Retinal pigment epithelial cell (primary cell): Measurements from ENCODE around the gene ZNF823.
A peak's percentile ranks its signal among the peaks of the same experiment; 100 is the strongest.

ENCODE experiments used
- DNase-seq: peaks from one replicate; pipeline ENCODE4 v3.0.0-alpha.2; 2010; ENCODE audit warnings: low read depth
- H3K4me3 ChIP-seq: 2 replicates; pipeline ENCODE4 v1.5.1; 2011; ENCODE audit warnings: mild to moderate bottlenecking, low read length, control low read depth, moderate library complexity
- TF ChIP-seq, protein P1 (sequence below): conservative IDR thresholded peaks from 2 replicates; pipeline ENCODE4 v1.5.1; 2011; ENCODE audit warnings: low read depth, low read length, control low read depth, inconsistent platforms

Gene ZNF823

DNA sequence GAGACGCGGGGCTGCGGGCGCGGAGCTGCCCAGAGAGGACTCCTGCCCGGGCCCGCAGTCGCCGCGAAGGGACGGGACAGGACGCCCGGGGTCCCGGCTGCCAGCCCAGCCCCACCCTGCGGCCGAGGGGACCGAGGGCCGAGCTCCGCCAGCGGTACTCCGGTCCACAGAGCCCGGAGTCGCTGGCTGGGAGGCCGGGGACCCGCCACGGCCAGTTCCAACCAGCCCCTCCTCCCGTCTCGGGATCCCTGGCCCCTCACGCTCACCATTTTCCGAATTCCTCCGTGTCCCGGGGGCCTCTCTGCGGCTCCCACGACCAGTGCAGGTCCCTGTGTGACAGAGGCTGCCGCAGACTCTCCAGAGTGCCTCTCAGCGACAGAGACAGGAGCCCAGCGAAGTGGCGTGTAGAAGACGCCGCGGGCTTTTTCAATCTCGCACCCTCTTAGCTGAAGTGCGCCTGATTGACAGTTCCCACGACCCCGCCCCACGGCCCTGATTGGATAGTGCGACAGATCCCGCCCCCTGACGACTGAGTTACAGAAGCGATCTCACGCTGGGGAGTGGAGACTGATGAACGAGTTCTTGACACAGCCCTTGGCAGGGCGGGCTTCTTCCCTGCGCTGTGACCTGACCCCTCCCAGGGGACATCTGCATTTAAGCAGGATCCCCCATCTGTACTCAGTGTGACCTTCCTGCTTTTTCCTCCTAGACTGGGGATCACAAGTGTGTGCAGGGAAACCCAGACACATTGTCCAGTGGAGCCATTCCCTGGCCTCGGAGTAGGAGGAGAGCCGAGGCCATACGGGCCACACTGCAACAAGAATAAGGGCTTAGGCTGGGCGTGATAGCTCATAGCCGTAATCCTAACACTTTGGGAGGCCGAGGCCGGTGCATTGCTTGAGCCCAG, 44.0 kb downstream of the ZNF823 start:
- DNase-seq: peak; percentile 65
- H3K4me3 ChIP-seq: peak overlapping the region; percentile 81
- TF ChIP-seq, protein P1, sequence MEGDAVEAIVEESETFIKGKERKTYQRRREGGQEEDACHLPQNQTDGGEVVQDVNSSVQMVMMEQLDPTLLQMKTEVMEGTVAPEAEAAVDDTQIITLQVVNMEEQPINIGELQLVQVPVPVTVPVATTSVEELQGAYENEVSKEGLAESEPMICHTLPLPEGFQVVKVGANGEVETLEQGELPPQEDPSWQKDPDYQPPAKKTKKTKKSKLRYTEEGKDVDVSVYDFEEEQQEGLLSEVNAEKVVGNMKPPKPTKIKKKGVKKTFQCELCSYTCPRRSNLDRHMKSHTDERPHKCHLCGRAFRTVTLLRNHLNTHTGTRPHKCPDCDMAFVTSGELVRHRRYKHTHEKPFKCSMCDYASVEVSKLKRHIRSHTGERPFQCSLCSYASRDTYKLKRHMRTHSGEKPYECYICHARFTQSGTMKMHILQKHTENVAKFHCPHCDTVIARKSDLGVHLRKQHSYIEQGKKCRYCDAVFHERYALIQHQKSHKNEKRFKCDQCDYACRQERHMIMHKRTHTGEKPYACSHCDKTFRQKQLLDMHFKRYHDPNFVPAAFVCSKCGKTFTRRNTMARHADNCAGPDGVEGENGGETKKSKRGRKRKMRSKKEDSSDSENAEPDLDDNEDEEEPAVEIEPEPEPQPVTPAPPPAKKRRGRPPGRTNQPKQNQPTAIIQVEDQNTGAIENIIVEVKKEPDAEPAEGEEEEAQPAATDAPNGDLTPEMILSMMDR: no peak

DNA sequence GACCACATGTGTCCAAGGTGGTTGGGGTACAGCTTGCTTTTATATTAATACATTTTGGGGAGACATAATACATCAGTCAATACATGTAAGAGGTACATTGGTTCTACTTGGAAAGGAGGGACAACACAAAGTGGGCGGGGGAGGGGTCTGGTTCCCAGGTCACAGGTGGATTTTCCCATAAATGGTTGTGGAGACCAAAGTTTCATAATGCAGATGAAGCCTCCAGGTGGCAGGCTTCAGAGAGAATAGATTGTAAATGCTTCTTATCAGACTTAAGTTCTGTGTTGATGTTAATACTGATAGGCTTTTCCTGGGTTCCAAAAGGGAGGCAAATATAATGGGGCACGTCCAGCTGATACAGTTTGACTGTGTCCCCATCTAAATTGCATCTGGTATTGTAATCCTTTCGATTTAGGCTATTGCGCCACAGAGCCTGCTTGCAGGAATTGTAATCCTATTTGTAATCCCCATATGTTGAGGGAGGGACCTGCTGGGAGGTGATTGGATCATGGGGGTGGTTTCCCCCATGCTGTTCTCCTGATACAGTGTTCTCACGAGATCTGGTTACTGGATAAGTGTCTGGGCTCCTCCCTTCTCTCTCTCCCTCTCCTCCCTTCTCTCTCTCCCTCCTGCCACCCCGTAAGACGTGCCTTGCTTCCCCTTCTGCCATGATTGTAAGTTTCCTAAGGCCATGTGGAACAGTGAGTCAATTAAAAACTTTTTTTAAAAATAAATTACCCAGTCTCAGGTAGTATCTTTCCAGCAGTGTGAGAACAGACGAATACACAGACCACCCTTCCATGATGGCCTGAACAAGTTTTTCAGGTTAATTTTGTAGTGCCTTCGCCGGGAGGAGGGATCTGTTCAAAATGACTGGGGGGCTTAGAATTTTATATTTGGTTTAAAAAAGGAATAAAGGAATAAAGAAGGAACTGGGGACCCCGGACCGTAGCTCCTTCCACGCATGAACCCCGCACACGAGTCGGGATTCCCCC, 44.9 kb downstream of the ZNF823 start:
- peak; percentile 30 for DNase-seq
- H3K4me3 ChIP-seq: peak overlapping the region; percentile 81
- TF ChIP-seq, protein P1: peak; percentile 10

DNA sequence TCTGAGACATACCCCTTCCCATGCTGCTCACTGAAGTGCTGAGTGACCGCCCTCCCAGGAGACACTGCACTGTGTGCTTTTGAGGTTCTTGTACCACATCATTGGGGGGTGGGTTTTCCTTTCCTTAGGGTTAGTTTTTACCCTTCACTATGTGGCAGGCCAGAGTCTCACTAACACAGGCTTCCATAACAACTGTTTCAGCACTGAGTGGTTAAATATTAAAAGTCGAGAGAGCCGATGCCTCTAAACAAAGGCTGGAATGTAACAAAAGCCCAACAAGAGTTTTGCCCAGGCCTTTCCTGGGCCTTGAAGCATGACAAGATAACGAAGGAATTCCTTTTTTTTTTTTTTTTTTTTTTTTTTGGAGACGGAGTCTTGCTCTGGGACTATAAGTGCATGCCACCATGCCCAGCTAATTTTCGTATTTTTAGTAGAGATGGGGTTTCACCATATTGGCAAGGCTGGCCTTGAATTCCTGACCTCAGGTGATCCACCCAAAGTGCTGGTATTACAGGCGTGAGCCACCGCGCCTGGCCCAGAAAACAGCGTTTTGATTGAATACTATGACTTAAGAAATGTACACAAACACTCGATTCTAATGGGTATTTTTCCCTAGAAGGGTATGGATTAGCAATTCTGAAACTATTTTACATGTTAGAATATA, 46.5 kb downstream of the ZNF823 start:
- TF ChIP-seq, protein P1: no peak
- no peak for DNase-seq
- H3K4me3 ChIP-seq: no peak overlapping the region

DNA sequence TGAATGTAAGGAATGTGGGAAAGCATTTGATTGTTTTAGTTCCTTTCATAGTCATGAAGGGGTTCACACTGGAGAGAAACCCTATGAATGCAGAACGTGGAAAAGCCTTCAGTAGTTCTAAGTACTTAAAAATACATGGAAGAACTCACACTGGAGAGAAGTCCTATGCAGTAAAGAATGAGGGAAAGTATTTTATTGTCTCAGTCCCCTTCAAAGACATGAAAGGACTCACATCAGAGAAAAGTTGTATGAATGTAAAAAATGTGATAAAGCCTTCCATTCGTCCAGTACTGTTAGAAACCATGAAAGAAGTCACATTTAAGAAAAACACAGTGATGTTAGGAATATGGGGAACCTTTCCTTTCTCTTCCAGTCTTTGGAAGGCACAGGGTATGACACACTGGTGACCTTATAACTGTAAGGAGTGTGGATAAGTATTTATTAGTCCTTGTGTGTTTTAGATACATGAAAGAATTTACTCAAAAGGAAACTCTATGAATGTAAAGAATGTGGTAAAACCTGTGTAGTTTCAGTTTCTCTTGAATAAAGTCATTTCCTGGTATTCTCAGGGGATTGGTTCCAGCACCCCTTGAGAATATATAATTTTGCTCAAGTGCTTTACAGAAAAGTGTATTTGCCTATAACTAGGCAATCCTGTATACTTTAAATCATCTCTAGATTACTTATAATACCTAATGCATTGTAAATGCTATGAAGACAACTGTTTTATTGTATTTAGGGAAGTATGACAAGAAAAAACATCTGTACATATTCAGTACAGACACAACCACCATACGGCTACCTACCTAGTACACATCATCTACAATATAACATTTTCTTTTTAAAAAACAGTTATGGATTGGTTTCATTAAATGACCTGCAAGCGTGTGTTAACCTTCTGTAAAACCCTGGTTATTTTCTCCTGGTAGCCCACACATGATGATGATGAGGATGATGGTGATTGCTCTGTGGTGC, 52.8 kb downstream of the ZNF823 start:
- H3K4me3 ChIP-seq: no peak overlapping the region
- TF ChIP-seq, protein P1: no peak
- DNase-seq: no peak

DNA sequence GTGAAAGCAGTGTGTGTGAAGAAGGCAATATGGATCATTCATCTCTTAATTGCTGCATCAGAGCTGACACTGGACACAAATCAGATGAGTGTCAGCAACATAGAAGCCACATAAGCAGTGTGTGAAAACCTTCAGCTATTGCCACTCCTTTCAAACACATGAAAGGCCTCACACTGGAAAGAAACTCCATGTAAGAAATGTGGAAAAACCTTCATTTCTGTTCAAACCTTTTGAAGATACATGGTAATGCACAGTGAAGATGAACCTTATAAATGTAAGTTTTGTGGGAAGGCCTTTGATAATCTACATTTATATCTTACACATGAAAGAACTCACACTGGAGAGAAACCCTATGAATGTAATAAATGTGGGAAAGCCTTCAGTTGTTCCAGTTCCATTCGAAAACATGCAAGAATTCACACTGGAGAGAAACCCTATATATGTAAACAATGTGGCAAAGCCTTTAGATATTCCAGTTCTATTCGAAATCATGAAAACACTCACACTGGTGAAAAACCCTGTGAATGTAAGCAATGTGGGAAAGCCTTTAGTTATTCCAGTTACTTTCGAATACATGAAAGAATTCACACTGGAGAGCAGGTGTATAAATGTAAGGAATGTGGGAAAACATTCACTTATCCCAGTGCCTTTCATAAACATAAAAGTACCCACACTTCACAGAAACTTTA, 53.6 kb downstream of the ZNF823 start:
- TF ChIP-seq, protein P1: no peak
- no peak for DNase-seq
- no peak overlapping the region for H3K4me3 ChIP-seq
